NCI-H526 treated with DMSO at 0.1 percent for 48 hours (cell line): ENCODE measurements around the gene SYT6.

Experiments
- DNase-seq: peaks from one replicate; lab custom pipeline; 2025; lab: John Stamatoyannopoulos, UW

SYT6 gene

GRCh38 chr1:114153261-114154145 is at the start of gene SYT6:
TSS of gene SYT6 (minus strand) at chr1:114153869. CDS start at chr1:114153772, 97 bp downstream.
- peak; percentile 56 for DNase-seq

GRCh38 chr1:114201486-114201885 is 47.8 kb upstream of the SYT6 start:
- no peak for DNase-seq

DNA sequence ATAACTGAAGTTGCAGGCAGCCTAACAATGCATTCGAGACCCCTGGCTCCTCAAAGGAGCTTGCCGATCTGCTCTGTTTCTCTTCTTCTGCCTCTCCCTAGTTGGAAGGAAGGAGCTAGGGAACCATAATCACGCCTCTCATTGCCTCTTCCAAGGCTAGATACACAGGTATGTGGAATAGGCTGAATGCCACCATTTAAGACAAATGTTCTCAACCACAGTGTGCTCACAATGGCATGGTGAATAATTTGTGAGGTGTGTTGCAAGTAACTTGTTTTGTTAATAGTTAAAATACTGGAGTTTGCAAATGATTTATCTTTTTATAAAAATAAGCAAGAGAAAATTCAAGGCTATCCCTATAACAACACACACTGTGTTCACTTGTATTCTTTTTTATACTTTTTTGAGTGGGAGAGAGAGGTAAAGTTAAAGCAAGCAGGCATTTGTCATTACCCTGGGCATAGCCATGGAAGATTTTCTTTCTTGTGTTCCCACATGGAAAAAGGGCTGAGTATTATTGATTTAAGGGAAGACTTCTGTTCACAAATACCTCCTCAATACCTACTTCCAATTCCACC is 45.4 kb upstream of the SYT6 start:
- DNase-seq: no peak

DNA sequence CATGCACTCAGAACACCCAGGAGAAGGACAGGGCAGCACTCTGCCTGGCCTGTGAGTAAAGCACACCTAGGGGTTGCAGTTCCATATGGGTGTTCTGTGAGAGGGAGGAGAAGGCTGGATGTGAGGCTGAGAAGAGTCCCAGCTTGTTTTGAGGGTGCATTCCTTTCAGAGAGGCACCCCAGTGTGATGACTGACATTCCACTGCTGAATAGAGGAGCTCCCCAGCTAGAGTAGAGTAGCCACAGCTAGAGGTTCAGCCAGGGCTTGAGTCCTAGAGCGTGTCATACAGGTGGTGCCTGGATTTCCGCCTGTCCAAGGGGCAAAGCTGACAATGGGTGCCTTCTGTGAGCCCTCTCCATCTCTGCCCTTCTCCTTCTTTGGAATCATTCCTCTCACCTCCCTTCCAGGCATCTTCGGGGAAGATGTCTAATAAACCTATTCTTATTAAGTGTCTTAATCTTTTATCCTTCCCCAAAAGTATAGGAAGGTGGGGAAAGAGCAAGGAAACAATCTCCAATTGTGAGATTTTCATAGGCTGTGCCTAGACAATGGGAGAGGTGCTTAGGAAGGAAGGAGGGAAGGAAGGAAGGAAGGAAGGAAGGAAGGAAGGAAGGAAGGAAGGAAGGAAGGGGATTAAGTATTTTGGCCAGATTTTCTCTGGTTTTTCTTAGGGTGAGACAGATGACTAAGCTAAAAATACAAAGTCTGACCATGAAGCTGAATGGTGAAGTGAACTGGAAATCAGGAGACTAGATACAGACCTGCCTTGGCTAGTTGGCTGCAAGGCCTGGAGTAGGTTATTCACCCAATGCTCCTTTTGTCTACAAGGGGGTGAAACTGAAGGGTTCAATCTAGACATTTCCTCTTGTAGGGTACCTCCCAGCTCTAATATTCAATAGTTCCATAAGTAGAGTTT is 43.6 kb upstream of the SYT6 start:
- no peak for DNase-seq

- no peak for DNase-seq
These were observed 42.1 kb upstream of the SYT6 start for GRCh38 chr1:114195819-114196218.

DNA sequence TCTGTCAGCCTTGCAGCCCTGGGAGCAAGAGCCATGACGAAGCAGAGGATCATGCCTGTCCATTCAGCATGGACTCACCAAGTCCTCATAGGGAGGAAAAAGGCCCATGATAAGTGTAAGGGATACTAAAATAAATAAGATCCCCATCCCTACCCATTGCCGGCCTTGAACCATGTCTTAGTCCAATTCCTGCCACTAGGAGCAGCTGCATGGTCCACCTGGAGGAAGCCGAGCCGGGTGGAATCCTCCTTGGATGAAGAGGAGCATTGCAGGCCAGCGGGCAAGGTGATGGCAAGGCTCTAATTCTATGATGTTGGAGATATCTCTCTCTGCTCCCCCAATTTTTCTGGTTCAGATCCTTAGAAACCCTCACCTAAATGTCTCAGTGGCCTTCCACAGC is 38.7 kb upstream of the SYT6 start:
- DNase-seq: no peak

GRCh38 chr1:114189398-114189797 is 35.7 kb upstream of the SYT6 start:
- no peak for DNase-seq

GRCh38 chr1:114181356-114181755 is 27.7 kb upstream of the SYT6 start:
- DNase-seq: no peak

DNA sequence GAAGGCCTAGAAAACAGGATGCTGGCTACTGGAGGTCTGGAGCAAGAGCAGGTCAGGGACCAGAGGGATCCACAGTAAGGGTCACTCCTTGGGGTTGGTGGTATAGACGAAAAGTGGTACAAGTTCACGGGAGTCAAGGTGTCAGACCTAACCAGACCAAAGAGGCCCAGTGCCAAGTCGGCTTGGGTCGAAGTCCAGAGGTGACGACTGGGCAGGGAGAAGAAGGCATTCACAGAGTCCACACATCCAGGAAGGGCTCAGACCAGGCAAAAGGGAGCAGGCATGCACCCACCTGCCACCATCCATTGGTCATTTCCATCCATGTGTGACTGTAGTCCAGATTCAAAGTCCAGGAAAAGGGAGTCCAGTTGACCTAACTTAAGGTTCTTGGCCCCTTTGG is 27.1 kb upstream of the SYT6 start:
- no peak for DNase-seq

GRCh38 chr1:114178936-114179335 is 25.3 kb upstream of the SYT6 start:
- DNase-seq: no peak

- no peak for DNase-seq
These were observed 23.6 kb upstream of the SYT6 start for GRCh38 chr1:114177282-114177681.

DNA sequence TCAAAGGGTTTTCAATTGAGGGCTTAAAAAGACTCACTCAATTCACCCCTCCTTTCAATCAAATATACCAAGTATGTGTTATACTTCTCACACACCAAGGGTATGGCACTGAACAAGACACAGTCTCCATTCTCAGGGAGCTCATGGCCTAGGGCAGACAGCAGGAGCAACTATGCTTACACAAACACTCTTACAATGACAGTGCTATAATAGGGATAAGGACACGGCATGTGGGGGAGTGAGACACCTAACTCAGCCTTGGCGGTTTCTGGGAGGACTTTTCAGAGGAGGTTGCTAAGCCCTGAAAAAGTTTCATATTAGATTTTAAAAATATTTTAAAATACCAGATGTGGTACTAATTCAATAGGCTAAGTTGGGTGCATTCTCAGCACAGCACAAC is 22.7 kb upstream of the SYT6 start:
- DNase-seq: no peak

- DNase-seq: no peak
These were observed 20.0 kb upstream of the SYT6 start for GRCh38 chr1:114173680-114174079.

DNA sequence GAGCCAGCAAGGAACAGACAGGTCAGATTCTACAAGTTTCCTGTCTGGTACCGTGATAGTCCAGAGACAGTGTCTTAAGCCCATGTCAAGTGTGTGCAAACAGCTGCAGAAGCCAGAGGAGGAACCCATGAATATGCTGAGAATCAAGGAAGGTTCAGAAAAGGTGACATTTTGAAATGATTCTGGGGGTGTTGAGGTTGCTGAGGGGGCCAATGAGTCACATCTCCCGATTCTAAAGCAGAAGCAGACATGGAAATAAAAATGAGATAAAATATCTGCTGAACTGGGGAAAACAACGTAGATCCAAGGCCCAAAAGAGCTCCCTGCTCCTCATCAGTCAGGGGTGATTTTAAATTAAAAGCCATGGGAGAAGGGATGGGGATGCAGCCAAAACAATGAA is 15.8 kb upstream of the SYT6 start:
- DNase-seq: no peak

GRCh38 chr1:114167226-114167625 is 13.6 kb upstream of the SYT6 start:
- DNase-seq: no peak

- peak; percentile 13 for DNase-seq
These were observed 11.3 kb upstream of the SYT6 start for GRCh38 chr1:114164840-114165543.

- no peak for DNase-seq
These were observed 6.3 kb upstream of the SYT6 start for GRCh38 chr1:114159941-114160340.

DNA sequence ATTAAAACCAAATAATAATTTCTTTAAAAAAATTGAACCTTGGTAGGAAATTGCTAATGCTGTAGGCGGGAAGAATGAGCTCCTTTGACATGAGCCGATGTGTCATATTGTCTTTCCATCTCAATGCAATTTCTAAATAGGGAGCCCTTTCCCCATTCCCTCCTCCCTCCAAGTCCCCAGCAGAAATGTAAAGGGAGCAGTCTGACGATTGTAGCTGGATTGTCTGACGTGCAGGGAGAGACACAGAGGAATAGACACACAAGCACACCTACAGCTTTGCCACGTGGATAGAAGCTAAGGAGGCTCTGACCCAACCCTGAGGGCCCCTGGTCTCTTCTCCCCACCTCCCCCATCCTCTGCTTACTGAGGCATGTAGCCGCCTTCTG is 3.6 kb upstream of the SYT6 start:
- DNase-seq: peak; percentile 15

DNA sequence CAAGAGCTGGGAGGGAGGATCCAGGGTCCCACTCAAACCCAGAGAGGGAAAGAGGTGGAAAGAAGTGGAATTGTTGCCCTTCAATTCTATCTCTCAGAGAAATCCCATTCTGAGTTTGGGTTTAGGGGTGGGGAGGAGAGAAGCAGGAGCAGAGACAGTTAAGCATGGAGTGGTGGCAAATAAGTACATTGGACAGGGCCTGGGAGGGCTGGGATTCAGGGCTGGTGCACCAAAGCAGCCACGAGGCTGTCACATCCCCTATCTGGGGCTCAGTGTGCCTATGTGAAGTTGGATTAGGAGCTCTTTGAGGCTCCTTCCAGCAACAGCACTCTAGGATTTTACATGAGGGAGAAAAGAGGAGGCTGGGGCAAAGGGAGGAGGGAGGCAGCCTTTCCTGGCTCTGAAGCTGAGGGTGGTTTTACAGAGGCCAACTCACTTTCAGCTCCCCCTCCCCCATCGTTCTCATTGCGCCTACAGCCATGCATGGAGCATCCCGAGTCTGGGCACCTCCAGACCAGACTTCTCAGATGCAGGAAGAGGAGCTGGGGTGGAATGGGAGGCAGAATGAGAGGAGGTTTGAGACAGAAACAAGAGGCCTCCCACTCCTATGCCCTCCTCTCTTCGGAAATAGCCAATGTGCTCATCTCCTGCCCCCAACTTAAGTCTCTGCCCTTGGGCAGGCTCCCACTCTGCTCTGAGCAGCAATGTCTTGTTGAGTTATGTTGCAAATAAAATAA is 3.0 kb upstream of the SYT6 start:
- no peak for DNase-seq

DNA sequence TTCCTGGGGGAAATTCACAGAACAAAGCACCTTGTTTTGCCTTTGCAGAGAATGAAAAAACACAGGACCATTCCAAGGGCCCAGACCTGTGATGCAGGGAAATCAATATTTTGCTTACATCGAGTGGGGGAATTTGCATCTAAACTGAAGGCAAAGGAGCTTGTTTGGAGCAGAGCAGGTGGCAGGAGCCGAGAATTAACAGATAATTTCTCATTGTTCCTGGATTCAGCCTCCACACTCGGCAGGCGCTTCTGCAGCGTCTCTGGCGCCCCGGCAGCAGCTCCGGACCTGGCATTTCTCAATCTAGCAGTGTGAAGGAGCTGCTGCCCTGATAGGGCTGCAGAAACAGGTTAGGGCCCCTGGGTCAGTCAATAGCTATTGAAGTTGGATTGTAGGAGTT is 2.0 kb upstream of the SYT6 start:
- DNase-seq: peak; percentile 98

DNA sequence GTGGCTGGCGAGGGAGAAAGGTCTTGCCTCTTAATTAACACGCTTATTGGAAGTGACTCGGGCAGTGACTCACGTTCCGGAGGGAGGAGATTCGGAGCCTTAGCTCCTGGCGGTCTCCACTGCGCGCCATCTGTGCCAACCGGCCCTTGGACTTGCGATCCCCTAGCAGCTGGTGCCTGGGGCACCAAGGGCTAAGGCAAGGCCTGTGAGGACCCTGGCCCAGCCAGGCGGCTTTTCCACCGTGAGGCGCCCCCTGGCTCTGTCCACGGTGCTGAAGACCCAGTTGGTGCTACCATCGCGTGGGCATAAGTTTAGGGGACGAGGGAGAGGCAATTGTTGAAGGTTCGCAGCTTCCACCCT is 1.3 kb upstream of the SYT6 start:
- DNase-seq: no peak
